Transverse colon (tissue), 4 donors: Measurements from ENCODE around the gene MGAT3.

Experiments used
- CTCF ChIP-seq, 5 experiments: fragments of 200-600 bp in 3 of 5; fragments of 450-650 bp in 2 of 5; sonication (generic) in 3 of 5; IDR thresholded peaks; 1 replicate in 2 of 5; 2 replicates in 3 of 5; pipeline ENCODE4 v1.5.1; 2016 to 2017; ENCODE audit warnings: antibody characterized with exemption in 5 of 5, inconsistent platforms in 3 of 5, mild to moderate bottlenecking in 2 of 5, moderate library complexity in 1 of 5
- POLR2A ChIP-seq: fragments of 450-650 bp; IDR thresholded peaks from one replicate; pipeline ENCODE4 v1.6.1; 2016; ENCODE audit warnings: antibody characterized with exemption, mild to moderate bottlenecking, moderate library complexity
- POLR2AphosphoS5 ChIP-seq, 3 donors: sonication (generic); formaldehyde crosslinking; IDR thresholded peaks; one replicate each; pipeline ENCODE4 v1.6.1; 2016; ENCODE audit warnings: antibody characterized with exemption in 3 of 3

GRCh38 chr22:39524089-39524752, 67.4 kb downstream of the MGAT3 start:
- TF ChIP-seq CTCF (IDR thresholded peaks at IDR 0.05), result no peak
- no peak for TF ChIP-seq POLR2A
- TF ChIP-seq POLR2AphosphoS5 (IDR thresholded peaks at IDR 0.05), result no peak
